IPS DF 6.9 (cell line): ENCODE measurements around the gene RAP1GDS1.
"Not testable (repeated sequence)": the region's sequence is repeated elsewhere in the genome, so short reads cannot be mapped to it uniquely, and the experiment has no call there.

ENCODE experiments used
- DNase-seq: peaks from one replicate; pipeline ENCODE4 v3.0.0-alpha.2; 2013; ENCODE audit warnings: low read depth, low spot score
- H3K27ac ChIP-seq: one replicate; pipeline ENCODE4 v1.5.1; 2013; ENCODE audit warnings: low read length, control low read depth
- H3K27me3 ChIP-seq: 2 replicates; pipeline ENCODE4 v1.6.1; 2013; ENCODE audit warnings: mild to moderate bottlenecking, low read length; ENCODE audit not compliant: control insufficient read depth, insufficient read depth
- H3K36me3 ChIP-seq: 2 replicates; pipeline ENCODE4 v1.6.1; 2013; ENCODE audit warnings: low read length; ENCODE audit not compliant: control insufficient read depth, insufficient read depth
- H3K4me1 ChIP-seq: 2 replicates; pipeline ENCODE4 v1.6.1; 2013; ENCODE audit warnings: low read length; ENCODE audit not compliant: control insufficient read depth, insufficient read depth
- H3K4me3 ChIP-seq: 2 replicates; pipeline ENCODE4 v1.5.1; 2013; ENCODE audit warnings: mild to moderate bottlenecking, low read length
- H3K9me3 ChIP-seq: 2 replicates; pipeline ENCODE4 v1.6.1; 2013; ENCODE audit warnings: low read length, inconsistent platforms; ENCODE audit not compliant: control insufficient read depth, insufficient read depth
- WGBS: extraction: QIAGEN DNeasy Blood & Tissue Kit; methylation state at CpG from one replicate; pipeline ENCODE4 v1.1.7; 2013; ENCODE audit warnings: mixed read lengths, missing lambda C conversion rate; ENCODE audit not compliant: insufficient read length, insufficient coverage; 5-methylcytosine and 5-hydroxymethylcytosine counted together

RAP1GDS1 gene

GRCh38 chr4:98423009-98423408, 161.8 kb downstream of the RAP1GDS1 start:
- WGBS, result no CpG with 5 or more reads among the region's 4 CpGs
- Histone ChIP-seq H3K4me1 (no peaks in the 10 kb centered on the region), H3K27ac (no peak overlapping the region), H3K27me3 (no peaks in the 10 kb centered on the region), H3K4me3 (no peak overlapping the region), H3K36me3 (no peaks in the 10 kb centered on the region), H3K9me3 (no peaks in the 10 kb centered on the region)
- DNase-seq, result no peak

- no peak overlapping the region for H3K4me3 ChIP-seq
- no peaks in the 10 kb centered on the region for H3K36me3 ChIP-seq
- H3K4me1 ChIP-seq, result no peaks in the 10 kb centered on the region
- no peak overlapping the region for H3K27ac ChIP-seq
- H3K9me3 ChIP-seq, result no peaks in the 10 kb centered on the region
- no peaks in the 10 kb centered on the region for H3K27me3 ChIP-seq
- no CpG with 5 or more reads among the region's 4 CpGs for WGBS
- DNase-seq, result no peak
Measured at GRCh38 chr4:98430708-98431403, 169.7 kb downstream of the RAP1GDS1 start.

GRCh38 chr4:98433691-98434090, 172.5 kb downstream of the RAP1GDS1 start:
- no CpG with 5 or more reads among the region's 1 CpG for WGBS
- H3K27me3 ChIP-seq, result no peaks in the 10 kb centered on the region

GRCh38 chr4:98434816-98435215, 173.6 kb downstream of the RAP1GDS1 start:
- no peak overlapping the region for H3K4me3 ChIP-seq
- no peaks in the 10 kb centered on the region for H3K4me1 ChIP-seq
- DNase-seq, result no peak
- no peaks in the 10 kb centered on the region for H3K9me3 ChIP-seq
- H3K27ac ChIP-seq, result no peak overlapping the region
- no CpG with 5 or more reads among the region's 6 CpGs for WGBS
- H3K36me3 ChIP-seq, result no peaks in the 10 kb centered on the region
- no peaks in the 10 kb centered on the region for H3K27me3 ChIP-seq

More at GRCh38 chr4:98433691-98434090, 172.5 kb downstream of the RAP1GDS1 start:
- no peaks in the 10 kb centered on the region for H3K4me1 ChIP-seq
- DNase-seq, result no peak
- H3K36me3 ChIP-seq, result no peaks in the 10 kb centered on the region
- no peaks in the 10 kb centered on the region for H3K9me3 ChIP-seq
- no peak overlapping the region for H3K27ac ChIP-seq
- no peak overlapping the region for H3K4me3 ChIP-seq

- H3K4me1 ChIP-seq, result no peaks in the 10 kb centered on the region
- no peaks in the 10 kb centered on the region for H3K27me3 ChIP-seq
- H3K4me3 ChIP-seq, result no peak overlapping the region
- no peaks in the 10 kb centered on the region; the same call in 1 of the 2 replicates for H3K9me3 ChIP-seq
- no peaks in the 10 kb centered on the region for H3K36me3 ChIP-seq
- DNase-seq, result no peak
- no peak overlapping the region for H3K27ac ChIP-seq
Measured at GRCh38 chr4:98444371-98444770, 183.2 kb downstream of the RAP1GDS1 start.

- DNase-seq, result no peak
Measured at GRCh38 chr4:98446499-98447375, 185.6 kb downstream of the RAP1GDS1 start.

GRCh38 chr4:98447648-98448047, 186.5 kb downstream of the RAP1GDS1 start:
- no peak overlapping the region for H3K4me3 ChIP-seq
- H3K4me1 ChIP-seq, result no peaks in the 10 kb centered on the region
- no peak overlapping the region for H3K27ac ChIP-seq
- WGBS, result no CpG with 5 or more reads among the region's 5 CpGs
- peak; percentile 25 for DNase-seq
- no peaks in the 10 kb centered on the region; the same call in 1 of the 2 replicates for H3K9me3 ChIP-seq
- no peaks in the 10 kb centered on the region for H3K36me3 ChIP-seq
- no peaks in the 10 kb centered on the region for H3K27me3 ChIP-seq

More at GRCh38 chr4:98446499-98447375, 185.6 kb downstream of the RAP1GDS1 start:
- Histone ChIP-seq H3K27me3 (no peaks in the 10 kb centered on the region), H3K4me1 (no peaks in the 10 kb centered on the region), H3K36me3 (no peaks in the 10 kb centered on the region), H3K27ac (no peak overlapping the region), H3K4me3 (no peak overlapping the region), H3K9me3 (no peaks in the 10 kb centered on the region; the same call in 1 of the 2 replicates)
- WGBS, result no CpG with 5 or more reads among the region's 10 CpGs

GRCh38 chr4:98448908-98449307, 187.7 kb downstream of the RAP1GDS1 start:
- H3K27ac ChIP-seq, result no peak overlapping the region

GRCh38 chr4:98452091-98452490, 190.9 kb downstream of the RAP1GDS1 start:
- no peak for DNase-seq
- Histone ChIP-seq H3K9me3 (no peaks in the 10 kb centered on the region; the same call in 1 of the 2 replicates), H3K27ac (no peak overlapping the region), H3K4me1 (no peaks in the 10 kb centered on the region), H3K4me3 (no peak overlapping the region), H3K27me3 (no peaks in the 10 kb centered on the region), H3K36me3 (no peaks in the 10 kb centered on the region)
- no CpG with 5 or more reads among the region's 3 CpGs for WGBS

More at GRCh38 chr4:98448908-98449307, 187.7 kb downstream of the RAP1GDS1 start:
- DNase-seq, result no peak
- no peaks in the 10 kb centered on the region for H3K4me1 ChIP-seq
- H3K27me3 ChIP-seq, result no peaks in the 10 kb centered on the region
- H3K9me3 ChIP-seq, result no peaks in the 10 kb centered on the region; the same call in 1 of the 2 replicates
- H3K36me3 ChIP-seq, result no peaks in the 10 kb centered on the region
- H3K4me3 ChIP-seq, result no peak overlapping the region

GRCh38 chr4:98457422-98457821, 196.2 kb downstream of the RAP1GDS1 start:
- not testable (repeated sequence) for DNase-seq, H3K27ac ChIP-seq

More at GRCh38 chr4:98457422-98457821, 196.2 kb downstream of the RAP1GDS1 start:
- H3K9me3 ChIP-seq, H3K27me3 ChIP-seq, H3K4me1 ChIP-seq, H3K4me3 ChIP-seq, H3K36me3 ChIP-seq: not testable (repeated sequence)
- WGBS, result no CpG with 5 or more reads among the region's 9 CpGs
